HFFc6 (cell line): ENCODE results near the gene FRMD5. TPM values are rescaled to one million over a fixed set of nuclear protein-coding genes. Genes with fewer than 3 reads are reported as not detected.

ENCODE experiments used
- DNase-seq: peaks from one replicate; pipeline ENCODE4 v3.0.0-alpha.2; 2018
- H3K27ac Mint-ChIP-seq: 2 replicates; pipeline ENCODE4 v1.8.0; 2020; ENCODE audit warnings: mild to moderate bottlenecking, mixed read lengths
- H3K27me3 Mint-ChIP-seq: 2 replicates; pipeline ENCODE4 v1.8.0; 2021; ENCODE audit warnings: mild to moderate bottlenecking, moderate library complexity, mixed read lengths; ENCODE audit not compliant: insufficient read depth
- H3K36me3 Mint-ChIP-seq: 2 replicates; pipeline ENCODE4 v1.8.0; 2021; ENCODE audit warnings: low read depth, mixed read lengths
- H3K4me1 Mint-ChIP-seq: 2 replicates; pipeline ENCODE4 v1.8.0; 2020; ENCODE audit warnings: low read depth, mixed read lengths
- H3K4me3 Mint-ChIP-seq: 2 replicates; pipeline ENCODE4 v1.8.0; 2020; ENCODE audit warnings: mild to moderate bottlenecking, moderate library complexity, mixed read lengths
- H3K9me3 Mint-ChIP-seq: 2 replicates; pipeline ENCODE4 v1.8.0; 2020; ENCODE audit warnings: mild to moderate bottlenecking, mixed read lengths
- total RNA-seq, 6 experiments: library from RNA; stranded (reverse); fragmentation: NEBNext Ultra II Directional; extraction: Animal tissue kit (Norgen Biotek cat#: 25700); gene quantifications; 2 replicates in 1 of 6; 3 replicates in 5 of 6; pipeline ENCODE4 v1.2.3, GENCODE V29; 2021
- TF ChIP-seq, protein P1 (sequence below): fragments of 200-600 bp; sonication (generic); IDR thresholded peaks from 2 replicates; pipeline ENCODE4 v1.5.0; 2021; ENCODE audit warnings: antibody characterized with exemption, mild to moderate bottlenecking

The FRMD5 gene
- total RNA-seq, 6 experiments from 2014 or later, result 0.67 to 1.1 (median 0.94) TPM

DNA sequence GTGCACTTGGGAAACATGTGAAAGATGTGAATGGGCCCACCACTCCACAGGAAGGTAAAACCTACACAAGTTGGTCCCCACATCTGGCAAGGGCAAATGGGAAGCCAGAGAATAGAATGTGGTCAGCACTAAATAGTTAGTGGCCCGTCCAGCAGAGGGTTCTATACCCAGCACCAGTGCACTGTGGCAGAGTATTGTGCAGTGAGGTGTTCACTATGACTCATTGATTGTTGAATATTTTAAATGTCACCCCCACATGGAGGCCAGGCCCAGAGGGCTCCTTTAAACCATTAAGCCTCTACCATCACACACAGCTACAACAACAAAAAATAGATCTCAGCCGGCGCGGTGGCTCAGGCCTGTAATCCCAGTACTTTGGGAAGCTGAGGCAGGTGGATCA is 11.7 kb downstream of the FRMD5 start:
- Mint-ChIP-seq H3K27me3 (peaks cover 1% of the 10 kb centered on the region; the same call in 1 of the 2 replicates), H3K36me3 (peaks cover 5% of the 10 kb centered on the region), H3K9me3 (no peaks in the 10 kb centered on the region), H3K27ac (no peak overlapping the region), H3K4me3 (no peak overlapping the region), H3K4me1 (peaks cover 5% of the 10 kb centered on the region; the same call in 1 of the 2 replicates)
- TF ChIP-seq, protein P1, sequence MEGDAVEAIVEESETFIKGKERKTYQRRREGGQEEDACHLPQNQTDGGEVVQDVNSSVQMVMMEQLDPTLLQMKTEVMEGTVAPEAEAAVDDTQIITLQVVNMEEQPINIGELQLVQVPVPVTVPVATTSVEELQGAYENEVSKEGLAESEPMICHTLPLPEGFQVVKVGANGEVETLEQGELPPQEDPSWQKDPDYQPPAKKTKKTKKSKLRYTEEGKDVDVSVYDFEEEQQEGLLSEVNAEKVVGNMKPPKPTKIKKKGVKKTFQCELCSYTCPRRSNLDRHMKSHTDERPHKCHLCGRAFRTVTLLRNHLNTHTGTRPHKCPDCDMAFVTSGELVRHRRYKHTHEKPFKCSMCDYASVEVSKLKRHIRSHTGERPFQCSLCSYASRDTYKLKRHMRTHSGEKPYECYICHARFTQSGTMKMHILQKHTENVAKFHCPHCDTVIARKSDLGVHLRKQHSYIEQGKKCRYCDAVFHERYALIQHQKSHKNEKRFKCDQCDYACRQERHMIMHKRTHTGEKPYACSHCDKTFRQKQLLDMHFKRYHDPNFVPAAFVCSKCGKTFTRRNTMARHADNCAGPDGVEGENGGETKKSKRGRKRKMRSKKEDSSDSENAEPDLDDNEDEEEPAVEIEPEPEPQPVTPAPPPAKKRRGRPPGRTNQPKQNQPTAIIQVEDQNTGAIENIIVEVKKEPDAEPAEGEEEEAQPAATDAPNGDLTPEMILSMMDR, result no peak
- DNase-seq, result no peak

DNA sequence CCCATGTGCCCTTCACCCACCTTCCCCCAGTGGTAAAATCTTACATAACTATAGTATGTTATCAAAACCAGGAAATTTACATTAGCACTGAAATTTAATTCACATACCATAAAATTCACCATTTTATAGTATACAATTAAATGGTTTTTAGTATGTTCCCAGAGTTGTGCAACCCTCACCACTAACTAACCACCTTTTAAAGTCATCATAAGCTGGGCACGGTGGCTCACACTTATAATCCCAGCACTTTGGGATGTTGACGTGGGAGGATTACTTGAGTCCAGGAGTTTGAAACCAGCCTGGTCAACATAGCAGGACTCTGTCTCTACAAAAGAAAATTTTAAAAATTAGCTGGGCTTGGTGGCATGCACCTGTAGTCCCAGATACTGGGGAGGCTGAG is 13.7 kb downstream of the FRMD5 start:
- H3K4me1 Mint-ChIP-seq, result peaks cover 5% of the 10 kb centered on the region; the same call in 1 of the 2 replicates
- TF ChIP-seq, protein P1, result no peak
- peaks cover 1% of the 10 kb centered on the region; the same call in 1 of the 2 replicates for H3K27me3 Mint-ChIP-seq
- DNase-seq, result no peak
- no peak overlapping the region for H3K4me3 Mint-ChIP-seq
- peaks cover 5% of the 10 kb centered on the region for H3K36me3 Mint-ChIP-seq
- no peak overlapping the region for H3K27ac Mint-ChIP-seq
- H3K9me3 Mint-ChIP-seq, result no peaks in the 10 kb centered on the region

DNA sequence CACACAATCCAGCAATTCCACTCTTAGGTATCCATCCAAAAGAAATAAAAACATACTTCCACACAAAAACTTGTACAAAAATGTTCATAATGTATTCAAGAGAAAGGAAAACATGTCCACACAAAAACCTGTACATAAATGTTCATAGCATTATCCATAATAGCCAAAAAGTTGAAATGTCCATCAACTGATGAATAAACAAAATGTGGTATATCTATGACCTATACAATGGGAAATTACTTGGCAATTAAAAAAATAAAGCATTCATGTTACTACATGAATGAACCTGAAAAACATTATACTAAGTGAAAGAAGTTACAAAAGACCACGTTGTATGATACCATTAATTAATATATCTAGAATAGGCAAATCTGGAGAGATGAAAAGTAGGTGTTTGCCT is 17.9 kb downstream of the FRMD5 start:
- no peaks in the 10 kb centered on the region for H3K27me3 Mint-ChIP-seq
- no peaks in the 10 kb centered on the region for H3K36me3 Mint-ChIP-seq
- no peaks in the 10 kb centered on the region for H3K4me1 Mint-ChIP-seq
- no peak overlapping the region for H3K27ac Mint-ChIP-seq
- no peak for DNase-seq
- TF ChIP-seq, protein P1, result no peak
- no peak overlapping the region for H3K4me3 Mint-ChIP-seq
- H3K9me3 Mint-ChIP-seq, result no peaks in the 10 kb centered on the region

DNA sequence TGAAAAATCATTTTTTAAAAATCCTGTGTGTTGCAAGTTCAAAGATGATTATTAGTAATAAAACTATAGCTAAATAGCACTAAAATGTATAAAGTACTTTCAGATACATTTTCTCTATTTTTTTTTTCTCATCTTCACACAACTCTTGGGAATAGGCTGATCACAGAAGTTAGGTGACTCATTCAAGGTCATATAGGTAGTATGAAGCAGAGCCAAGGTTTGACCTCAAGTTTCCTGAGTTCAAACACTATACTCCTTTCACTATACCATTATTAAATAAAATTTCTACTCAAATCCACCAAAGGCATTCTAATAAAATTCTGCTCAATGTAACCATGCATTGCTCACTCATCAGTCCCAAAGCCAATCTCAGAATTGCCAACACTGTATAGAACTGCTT is 21.3 kb downstream of the FRMD5 start:
- TF ChIP-seq, protein P1, result no peak
- H3K9me3 Mint-ChIP-seq, result no peaks in the 10 kb centered on the region
- no peaks in the 10 kb centered on the region for H3K36me3 Mint-ChIP-seq
- H3K4me1 Mint-ChIP-seq, result no peaks in the 10 kb centered on the region
- H3K27ac Mint-ChIP-seq, result no peak overlapping the region
- H3K4me3 Mint-ChIP-seq, result no peak overlapping the region
- H3K27me3 Mint-ChIP-seq, result no peaks in the 10 kb centered on the region
- DNase-seq, result no peak

DNA sequence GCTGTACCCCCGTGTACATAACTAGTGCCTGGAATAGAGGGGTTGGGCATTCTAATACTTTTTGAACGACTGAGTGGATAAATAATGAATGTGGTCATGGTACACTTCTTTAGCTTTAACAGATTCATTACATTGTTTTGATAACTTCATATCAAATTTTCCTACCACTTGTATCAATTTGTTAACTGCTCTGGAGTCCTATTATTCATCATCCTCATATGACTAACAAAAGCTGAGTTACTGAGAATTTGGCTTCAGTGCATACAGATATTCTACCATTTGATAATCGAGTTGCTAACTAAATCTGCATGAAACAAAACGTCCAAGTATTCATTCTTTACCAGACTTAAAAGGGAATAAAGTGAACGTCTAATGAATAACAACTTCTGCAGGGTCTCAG is 31.7 kb downstream of the FRMD5 start:
- H3K27me3 Mint-ChIP-seq, result peaks cover 4% of the 10 kb centered on the region; the same call in 1 of the 2 replicates
- TF ChIP-seq, protein P1, result no peak
- H3K4me3 Mint-ChIP-seq, result no peak overlapping the region
- H3K36me3 Mint-ChIP-seq, result no peaks in the 10 kb centered on the region
- H3K27ac Mint-ChIP-seq, result no peak overlapping the region
- no peaks in the 10 kb centered on the region for H3K9me3 Mint-ChIP-seq
- H3K4me1 Mint-ChIP-seq, result peaks cover 28% of the 10 kb centered on the region
- DNase-seq, result no peak

DNA sequence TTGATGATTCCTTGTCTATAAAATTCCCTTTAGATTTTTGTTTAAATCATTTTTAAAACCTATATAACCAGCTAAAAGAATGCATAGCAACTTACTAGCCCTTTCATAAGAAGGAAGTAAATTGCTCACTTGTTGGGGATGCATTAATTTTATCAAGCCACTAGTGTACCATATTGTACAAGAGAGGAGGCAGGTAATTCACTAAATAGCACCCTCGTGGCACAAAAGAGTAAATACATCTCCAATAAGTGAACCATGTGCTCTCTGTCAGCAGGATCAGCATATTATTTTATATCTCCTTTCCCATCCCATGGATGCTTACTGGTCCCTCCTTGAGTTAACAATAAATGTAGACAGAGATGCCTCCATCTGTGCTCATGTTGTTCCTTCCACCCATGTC is 34.3 kb downstream of the FRMD5 start:
- H3K27ac Mint-ChIP-seq, result no peak overlapping the region
- TF ChIP-seq, protein P1, result no peak
- H3K4me1 Mint-ChIP-seq, result peaks cover 51% of the 10 kb centered on the region
- H3K9me3 Mint-ChIP-seq, result no peaks in the 10 kb centered on the region
- peaks cover 4% of the 10 kb centered on the region; the same call in 1 of the 2 replicates for H3K27me3 Mint-ChIP-seq
- H3K4me3 Mint-ChIP-seq, result no peak overlapping the region
- DNase-seq, result no peak
- H3K36me3 Mint-ChIP-seq, result no peaks in the 10 kb centered on the region
